Activated CD8-positive, alpha-beta memory T cell treated with anti-CD3 and anti-CD28 coated beads for 36 hours (primary cell): ENCODE data around the gene TMEM18. TPM values are rescaled to one million over a fixed set of nuclear protein-coding genes. Genes with fewer than 3 reads are reported as not detected.

Experiments
- CTCF ChIA-PET: fragments of 350-600 bp; sonication (Branson Sonifier 250); formaldehyde crosslinking; loops from one replicate; lab custom pipeline; 2021; ENCODE audit warnings: antibody characterized with exemption; lab: Charles Lee
- POLR2A ChIA-PET: fragments of 350-600 bp; sonication (Branson Sonifier 250); formaldehyde crosslinking; loops from one replicate; lab custom pipeline; 2021; ENCODE audit warnings: antibody characterized with exemption; lab: Charles Lee
- total RNA-seq, 2 experiments: library from RNA; stranded (reverse); gene quantifications; one replicate each; pipeline ENCODE4 v1.2.3, GENCODE V29; 2021

The TMEM18 gene
- total RNA-seq, 2 experiments from 2014 or later = 24.2 to 26.9 TPM

DNA sequence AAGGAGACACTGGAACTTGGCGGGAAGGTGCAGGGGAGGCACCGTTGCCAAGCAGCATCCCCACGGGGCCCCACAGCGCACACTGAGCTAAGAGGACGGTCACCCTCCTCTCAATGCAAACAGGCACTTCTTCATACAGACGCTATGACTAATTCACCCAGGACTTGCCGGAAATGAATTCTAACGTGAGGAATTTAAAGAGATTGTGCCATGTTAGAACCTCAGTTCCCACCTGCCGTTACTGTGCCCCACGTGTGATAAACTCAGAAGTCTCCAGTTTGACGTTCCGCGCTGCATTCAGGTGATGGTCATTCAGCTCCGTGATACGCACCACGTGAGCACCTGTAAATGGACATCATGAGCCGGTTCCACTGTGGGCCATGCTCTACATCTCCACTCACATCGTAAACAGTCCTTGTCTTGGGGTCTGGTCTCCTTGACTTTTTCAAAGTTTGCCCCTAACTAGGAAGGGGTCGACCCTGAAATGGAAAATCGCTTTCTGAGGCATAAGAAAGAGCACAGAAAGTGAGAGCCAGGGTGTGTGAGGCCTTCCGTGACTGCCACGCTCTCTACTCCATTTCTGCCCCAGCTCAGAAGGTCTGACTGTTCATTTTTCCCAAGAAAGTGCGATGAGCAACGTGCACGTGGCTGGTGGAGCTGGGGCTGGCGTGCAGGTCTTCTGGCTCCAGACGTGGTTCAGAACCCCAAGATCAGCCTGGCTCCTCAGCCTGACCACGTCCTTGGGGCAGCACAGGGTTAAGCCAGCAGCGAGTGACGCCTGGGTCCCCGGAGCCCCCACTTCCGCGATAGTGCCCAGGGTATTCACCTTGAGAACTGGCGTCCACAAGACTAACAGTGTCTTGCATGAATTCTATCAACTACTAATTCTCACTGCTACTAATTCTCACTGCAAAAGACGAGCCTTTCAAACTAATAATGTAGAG lies 35.1 kb downstream of the TMEM18 start:
- ChIA-PET POLR2A (no interaction called here), CTCF (no interaction called here)

DNA sequence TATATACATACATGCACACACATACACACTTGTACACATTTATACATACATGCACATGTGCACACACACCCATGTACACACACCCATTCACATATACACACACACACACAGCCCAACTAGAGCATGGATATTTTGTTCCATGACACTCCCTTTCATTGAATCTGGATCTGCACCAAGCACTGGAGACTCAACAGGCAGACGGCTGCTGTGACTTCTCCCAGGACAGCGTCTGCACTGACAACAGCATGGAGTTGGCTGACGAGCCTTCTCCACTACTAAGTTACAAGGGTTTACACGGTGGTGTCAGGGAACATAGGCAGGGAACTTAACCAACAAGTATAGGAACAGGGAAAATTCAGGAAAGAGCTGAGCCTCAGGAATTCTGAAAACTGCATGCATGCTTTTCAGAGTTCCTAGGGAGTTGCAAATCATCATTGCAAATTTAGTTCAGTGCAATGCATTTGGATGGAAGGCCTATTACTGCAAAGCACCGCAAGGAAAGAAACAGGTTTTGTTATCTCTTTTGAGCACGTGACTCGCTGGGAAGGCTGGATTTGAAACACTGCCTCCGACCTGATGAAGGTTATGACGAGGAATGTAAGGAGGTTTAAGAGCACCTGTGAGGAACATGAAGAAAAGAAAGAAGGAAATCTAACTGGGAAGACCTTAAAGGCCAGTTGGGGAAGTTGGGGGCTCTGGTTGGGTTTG lies 35.9 kb downstream of the TMEM18 start:
- POLR2A ChIA-PET = no interaction called here
- CTCF ChIA-PET = no interaction called here

DNA sequence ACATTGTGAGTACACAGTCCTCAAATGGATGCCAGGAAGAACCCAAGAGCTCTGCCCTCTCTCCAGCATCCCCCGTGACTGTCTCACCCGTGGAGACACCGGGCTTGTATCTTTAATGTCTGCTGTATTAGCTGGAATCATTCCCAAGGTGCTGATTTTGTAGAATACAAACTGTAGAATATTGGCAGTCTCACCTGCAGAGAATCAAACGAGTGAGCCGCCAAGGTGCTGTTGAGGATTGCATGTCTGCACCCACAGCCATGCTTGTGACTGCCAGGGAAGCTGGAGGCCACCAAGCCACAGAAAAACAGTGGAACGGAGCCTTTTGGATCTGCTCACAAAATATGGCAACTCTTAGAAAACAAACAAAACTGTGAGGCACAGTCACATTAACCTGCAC lies 37.5 kb downstream of the TMEM18 start:
- CTCF ChIA-PET = no interaction called here

DNA sequence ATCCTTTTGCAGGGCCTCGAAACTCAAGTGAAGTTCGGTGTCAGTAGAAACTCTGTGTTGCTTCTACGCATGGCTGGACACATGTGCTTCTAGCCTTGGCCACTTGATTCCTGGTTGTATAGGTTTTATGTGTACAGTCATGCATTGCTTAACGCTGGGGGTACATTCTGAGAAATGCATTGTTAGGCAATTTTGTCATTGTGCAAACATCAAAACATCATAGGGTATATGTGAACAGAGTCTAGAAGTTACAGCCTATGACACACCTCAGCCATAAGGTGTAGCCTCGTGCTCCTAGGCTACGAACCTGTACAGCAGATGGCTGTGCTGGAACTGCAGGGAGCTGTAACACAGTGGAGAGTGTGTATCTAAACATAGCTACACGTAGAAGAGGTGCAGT lies 39.4 kb downstream of the TMEM18 start:
- CTCF ChIA-PET = interaction anchor here (0.6 to 1.2 kb wide), 3 partner anchors 366 to 406 kb away, joined by 3 read pairs; no protein-coding TSS in a partner anchor

More for the DNA sequence above, 37.5 kb downstream of the TMEM18 start:
- POLR2A ChIA-PET = no interaction called here

DNA sequence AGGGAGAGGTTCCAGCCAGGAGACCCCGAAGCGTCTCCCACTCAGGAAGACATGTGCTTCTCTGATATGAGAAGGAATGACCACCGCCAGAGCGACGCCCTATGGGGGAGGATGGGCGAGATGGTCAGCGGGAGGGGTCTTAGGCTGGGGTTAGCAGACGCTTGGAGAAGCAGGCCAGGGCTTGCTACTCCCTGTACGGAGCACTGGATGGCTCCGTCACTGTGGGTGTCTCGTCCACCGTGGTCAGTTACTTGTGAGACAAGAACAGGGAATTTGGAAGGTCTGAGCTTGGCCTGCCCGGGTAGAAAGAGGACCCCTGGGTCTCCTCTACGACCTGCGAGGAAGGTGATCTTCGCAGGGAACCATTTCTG lies 39.8 kb downstream of the TMEM18 start:
- ChIA-PET CTCF (interaction anchor here (0.6 to 1.2 kb wide), 3 partner anchors 11 to 371 kb away, joined by 3 read pairs; no protein-coding TSS in a partner anchor), POLR2A (no interaction called here)

More for the DNA sequence above, 39.4 kb downstream of the TMEM18 start:
- POLR2A ChIA-PET = no interaction called here

DNA sequence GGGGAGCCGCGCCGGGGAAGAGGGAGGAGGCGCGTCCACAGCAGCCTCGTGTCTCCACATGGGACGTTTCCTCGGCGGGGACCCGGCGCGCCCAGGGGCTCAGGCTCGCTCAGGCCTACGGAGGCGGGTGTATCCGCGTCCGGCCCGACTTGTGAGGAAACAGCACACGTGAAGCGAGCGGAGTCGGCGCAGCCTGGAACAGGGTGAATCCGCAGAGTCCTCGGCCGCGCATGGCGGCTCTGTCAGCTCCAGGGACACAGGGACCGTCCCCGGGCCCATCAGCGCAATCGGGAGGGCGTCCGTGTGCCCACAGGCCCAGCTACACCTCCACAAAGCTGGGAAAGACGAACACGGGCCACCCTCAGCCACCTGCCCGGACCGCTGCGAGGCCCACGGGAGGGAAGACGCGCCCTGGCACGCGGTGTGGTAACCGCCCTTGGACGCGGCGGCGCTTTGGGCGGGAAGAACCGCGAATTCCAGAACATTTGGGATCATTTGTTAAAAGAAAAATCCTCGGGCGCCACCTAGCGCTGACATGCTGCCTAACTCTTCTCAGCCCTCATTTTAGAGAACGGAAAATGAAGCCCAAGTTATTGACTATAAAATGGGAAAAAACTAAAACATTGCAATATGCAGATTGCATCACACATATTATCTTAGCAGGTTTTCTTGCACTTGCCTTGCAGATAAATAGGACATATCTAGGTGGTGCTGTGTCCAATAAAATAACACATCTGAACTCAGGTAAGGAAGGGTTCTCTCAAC lies 40.4 kb downstream of the TMEM18 start:
- POLR2A ChIA-PET = no interaction called here
- CTCF ChIA-PET = interaction anchor here (0.6 to 0.9 kb wide), 4 partner anchors 11 to 384 kb away, joined by 3 to 4 read pairs (median 3); no protein-coding TSS in a partner anchor

DNA sequence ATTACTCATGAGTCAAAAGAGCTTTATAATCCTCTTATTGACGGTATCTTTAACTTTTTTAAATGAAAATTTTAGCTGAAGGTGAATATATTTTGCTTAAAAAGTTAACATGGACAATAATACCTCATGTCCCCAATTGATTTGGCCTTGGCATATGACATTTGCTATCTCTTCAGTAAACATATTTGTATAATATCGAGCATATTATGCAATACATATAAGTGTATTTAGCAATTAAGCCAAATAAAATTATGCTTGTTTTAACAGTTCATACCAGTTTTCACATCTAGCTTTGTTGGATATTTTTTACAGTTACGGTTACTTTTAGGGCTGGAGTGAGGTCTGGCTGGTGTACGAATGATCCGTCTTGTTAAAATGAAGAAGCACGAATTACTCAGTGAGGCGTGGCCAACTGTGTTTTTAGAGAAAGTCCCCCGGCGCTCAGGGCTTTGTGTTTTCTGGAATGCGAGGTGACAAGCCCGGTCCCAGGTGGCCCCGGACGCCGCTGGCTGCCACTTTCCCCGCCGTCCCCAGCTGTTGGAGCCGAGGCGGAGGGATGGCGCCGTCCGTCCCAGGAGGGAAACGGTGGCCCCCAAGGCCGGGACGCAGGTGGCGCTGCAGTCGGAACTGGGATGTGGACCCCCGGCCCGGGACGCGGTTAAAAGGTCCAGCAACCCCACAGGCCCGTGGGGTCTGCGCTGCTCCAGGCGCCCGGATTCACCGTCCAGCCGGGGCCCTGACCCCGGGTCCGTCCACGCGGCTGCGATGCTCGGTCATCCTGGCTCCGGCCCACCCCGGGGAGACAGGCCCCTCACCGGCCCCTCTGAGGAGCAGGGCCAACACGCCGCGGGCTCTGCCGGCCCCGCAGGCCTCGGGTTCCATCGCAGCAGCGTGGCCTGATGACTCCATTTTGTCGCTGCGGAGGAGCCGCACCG lies 41.3 kb downstream of the TMEM18 start:
- ChIA-PET POLR2A (no interaction called here), CTCF (interaction anchor here (0.6 to 0.9 kb wide), 4 partner anchors 10 to 383 kb away, joined by 3 to 4 read pairs (median 3); no protein-coding TSS in a partner anchor)

DNA sequence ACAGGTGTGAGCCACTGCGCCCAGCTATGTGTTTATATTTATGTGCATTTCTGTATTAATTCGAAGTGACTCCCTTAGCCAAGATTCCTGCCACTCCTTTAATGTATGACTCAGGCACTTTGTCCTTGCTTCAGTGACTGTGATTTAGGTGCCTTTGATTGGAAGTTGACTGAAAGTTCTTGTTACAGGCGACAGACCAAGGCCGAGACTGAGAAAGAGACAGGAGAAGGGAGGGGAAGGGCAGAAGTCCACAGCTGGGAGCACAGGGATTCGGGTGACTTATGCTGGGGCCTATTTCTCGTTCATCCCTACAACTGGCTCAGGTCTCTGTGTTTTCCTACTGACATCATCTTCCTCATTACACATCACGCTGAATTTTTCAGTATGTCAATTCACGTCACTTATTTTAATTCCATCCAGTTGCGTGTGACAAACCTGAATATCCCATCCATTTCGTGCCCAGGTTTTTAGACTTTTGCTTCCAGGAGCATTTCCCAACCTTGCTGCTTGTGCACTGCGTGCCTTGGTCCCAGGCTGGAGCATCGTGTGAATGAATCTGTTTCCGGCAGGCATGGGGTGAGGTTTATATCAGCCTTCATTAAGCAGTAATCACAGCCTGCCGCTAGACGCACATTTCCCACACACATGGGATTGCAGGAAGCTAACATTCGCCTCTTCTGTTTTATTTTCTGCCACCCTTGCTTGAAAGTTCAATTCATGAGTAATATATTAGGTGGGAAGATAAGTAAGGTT lies 42.4 kb downstream of the TMEM18 start:
- ChIA-PET POLR2A (no interaction called here), CTCF (no interaction called here)

DNA sequence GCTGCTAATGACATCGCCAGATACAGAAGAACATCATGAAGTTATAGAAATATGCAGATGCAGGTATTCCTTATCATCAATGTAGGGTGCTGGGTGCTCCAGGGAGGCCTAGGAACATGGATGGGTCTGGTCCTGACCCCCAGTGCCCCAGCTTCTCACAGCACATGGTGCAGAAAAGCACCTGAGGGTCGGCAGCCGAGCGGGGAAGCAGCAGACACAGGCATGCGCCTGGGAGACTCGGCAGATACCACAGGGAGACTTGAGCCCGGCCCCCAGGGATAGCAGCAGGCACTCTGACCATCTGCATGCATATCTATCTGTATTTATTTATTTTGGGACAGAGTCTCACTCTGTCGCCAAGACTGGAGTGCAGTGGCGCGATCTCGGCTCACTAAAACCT lies 43.2 kb downstream of the TMEM18 start:
- CTCF ChIA-PET = no interaction called here
- POLR2A ChIA-PET = no interaction called here

DNA sequence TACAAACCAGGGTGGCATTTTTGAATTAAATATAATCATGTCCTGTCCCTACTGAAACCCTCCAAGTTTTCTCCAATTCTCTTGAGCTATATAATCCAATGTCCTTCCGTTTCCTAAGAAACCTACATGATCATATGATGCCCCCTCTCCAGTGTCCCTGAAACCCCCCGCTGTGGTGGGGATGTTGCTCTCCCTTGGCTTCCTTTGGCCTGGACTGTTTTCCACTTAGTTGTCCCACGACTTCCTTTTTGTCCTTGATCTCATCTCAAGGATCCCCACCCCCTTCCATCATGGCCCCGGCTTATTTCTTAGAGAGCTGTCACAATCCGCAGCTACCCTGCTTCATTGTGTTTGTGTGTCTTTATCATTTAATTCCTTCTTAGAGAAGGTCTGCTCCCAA lies 43.8 kb downstream of the TMEM18 start:
- ChIA-PET CTCF (no interaction called here), POLR2A (no interaction called here)

DNA sequence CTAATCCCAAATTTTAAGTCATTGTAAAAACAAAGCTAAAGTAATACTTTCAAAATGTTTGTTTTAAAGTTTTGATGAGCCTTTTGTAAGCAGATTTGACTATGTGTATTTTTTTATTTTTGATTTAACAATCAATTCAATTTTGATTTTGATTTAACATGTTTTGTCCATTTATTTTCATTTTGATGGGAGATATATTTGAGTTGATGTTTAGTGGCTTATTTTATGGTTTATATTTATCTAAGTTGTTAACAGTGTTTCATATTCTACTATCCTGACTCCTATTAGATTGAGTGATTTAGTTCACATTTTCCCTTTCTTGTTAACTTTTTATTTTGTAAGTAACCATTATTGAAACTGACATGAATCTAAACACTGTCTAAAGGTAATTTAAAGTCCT lies 44.7 kb downstream of the TMEM18 start:
- POLR2A ChIA-PET = no interaction called here
- CTCF ChIA-PET = no interaction called here

DNA sequence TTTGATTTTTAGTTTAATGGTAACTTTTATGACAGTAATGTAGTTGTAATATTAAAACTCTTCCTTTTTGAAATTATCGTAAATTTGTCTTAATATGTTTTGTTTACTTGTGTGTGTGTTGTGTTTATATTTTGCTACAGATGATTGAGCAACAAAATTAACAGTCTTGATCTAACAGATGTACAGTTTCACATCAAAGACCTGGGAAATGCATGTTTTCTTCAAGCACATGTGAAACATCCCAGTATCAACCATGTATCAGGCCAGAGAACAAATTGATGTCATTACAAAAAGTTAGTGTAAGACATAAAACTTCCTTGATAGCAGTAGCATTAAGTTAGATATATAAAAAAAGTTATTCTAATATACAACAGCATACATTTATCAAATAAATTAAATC lies 45.5 kb downstream of the TMEM18 start:
- CTCF ChIA-PET = no interaction called here
- POLR2A ChIA-PET = no interaction called here

DNA sequence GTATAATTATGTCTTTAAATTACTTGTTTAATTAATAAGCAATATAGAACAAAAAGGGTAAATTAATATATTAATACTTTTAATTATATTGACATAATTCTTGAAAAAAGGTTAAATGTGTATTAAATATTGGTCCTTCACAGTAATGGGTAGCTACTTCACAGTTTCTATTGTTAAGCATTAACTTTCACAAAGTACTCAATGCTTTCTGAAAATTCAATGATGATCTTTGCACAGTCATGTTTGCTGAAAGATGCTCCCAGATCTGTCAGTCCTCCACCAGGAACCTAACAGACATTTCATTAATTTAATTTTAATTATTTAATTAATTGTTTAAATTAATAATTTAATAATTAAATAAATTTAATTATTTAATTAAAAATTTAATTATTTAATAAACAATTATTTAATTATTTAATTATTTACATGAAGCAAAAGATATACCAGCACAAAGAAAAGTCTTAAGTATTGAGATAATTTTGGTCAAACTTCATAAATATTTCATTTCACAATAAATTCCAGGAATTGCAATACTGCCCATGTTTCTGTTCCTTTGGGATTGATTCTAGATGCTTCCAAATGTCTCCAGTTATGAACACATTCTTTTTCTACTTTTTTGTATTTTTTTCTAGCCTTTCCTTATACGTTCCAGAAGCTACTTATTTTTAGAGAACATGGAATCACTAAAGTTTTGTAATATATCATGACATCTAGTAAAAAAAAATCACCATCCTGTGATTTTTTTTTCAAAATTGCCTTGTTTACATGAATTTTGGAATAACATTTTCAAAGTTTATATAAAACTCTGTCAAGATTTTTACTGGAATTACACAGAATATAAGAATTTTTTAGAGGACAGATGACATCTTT lies 46.5 kb downstream of the TMEM18 start:
- ChIA-PET POLR2A (no interaction called here), CTCF (interaction anchor here (0.6 kb wide), 1 partner anchor 236 kb away, joined by 3 read pairs; no protein-coding TSS in a partner anchor)

DNA sequence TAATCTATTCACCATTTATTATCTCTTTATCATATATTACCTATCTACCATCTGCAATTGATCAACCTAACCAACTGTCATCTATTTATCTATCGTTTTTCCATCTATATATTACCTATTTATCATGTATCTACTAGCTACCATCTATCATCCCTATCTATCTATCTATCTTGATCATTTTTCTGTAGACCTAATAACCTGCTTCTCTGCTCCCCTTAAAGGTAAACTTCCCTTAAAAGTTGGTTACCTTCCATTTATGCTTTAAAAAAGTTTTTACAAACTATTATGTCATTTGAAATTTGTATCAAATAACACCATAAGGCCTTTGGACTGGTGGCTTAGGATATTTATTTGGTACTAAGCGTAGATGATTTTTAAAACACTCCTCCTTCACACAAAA lies 47.2 kb downstream of the TMEM18 start:
- ChIA-PET POLR2A (no interaction called here), CTCF (interaction anchor here (0.6 kb wide), 1 partner anchor 235 kb away, joined by 3 read pairs; no protein-coding TSS in a partner anchor)

DNA sequence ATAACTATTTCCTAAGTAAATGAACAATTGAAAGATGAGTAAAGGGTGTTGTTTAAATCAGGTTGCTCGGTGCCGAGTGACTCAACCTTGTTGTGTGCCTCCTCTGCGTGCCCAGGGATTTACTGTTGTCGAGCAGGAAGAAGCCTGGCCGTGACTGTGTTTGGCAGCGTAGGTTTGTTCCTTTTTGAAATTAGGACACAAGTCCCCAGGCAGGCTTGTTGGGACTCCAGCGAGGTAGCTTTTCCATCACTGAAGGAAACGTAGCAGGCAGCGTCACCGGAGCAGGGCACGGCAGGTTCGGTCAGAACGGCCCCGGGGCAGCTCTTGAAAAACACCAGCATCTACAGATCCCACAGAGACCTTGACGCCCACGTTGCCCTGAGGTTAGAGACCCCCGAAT lies 48.6 kb downstream of the TMEM18 start:
- CTCF ChIA-PET = no interaction called here
- POLR2A ChIA-PET = no interaction called here

DNA sequence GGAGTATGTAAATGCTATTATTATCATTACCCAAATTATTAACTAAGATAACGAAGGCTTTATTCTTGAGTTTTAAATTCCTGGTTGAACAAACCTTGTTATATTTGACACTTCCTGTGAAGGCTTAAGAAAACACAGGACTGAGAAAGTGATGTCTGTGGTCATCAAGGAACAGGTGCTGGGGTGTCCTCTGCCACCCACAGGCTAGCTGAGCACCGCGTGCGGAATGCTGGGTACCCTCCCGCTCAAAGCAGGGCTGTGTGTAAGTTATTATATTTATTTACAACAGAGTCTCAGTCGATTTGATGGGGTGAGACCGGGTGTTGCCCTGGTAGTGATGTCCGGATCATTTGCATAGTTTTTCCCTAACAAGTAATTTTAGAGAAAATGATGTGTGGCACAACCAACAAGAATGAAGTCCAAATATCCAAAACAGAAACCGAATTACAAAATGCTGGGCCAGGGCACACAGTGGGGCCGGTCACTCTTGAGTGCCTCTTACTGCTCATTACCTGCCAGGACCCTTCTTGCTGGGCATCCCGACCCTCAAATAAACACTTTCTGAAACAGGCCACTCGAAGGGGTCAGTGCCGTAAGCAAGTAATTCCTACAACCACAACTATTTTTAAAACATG lies 49.2 kb downstream of the TMEM18 start:
- POLR2A ChIA-PET = no interaction called here
- CTCF ChIA-PET = no interaction called here
